GM19099 (cell line): Measurements from ENCODE around the gene SAMSN1.

Source experiments
- POLR2A ChIP-seq: IDR thresholded peaks from 3 replicates; pipeline ENCODE4 v1.6.1; 2011; ENCODE audit warnings: low read depth; ENCODE audit not compliant: insufficient read length; ENCODE audit errors: extremely low read depth

Gene SAMSN1

DNA sequence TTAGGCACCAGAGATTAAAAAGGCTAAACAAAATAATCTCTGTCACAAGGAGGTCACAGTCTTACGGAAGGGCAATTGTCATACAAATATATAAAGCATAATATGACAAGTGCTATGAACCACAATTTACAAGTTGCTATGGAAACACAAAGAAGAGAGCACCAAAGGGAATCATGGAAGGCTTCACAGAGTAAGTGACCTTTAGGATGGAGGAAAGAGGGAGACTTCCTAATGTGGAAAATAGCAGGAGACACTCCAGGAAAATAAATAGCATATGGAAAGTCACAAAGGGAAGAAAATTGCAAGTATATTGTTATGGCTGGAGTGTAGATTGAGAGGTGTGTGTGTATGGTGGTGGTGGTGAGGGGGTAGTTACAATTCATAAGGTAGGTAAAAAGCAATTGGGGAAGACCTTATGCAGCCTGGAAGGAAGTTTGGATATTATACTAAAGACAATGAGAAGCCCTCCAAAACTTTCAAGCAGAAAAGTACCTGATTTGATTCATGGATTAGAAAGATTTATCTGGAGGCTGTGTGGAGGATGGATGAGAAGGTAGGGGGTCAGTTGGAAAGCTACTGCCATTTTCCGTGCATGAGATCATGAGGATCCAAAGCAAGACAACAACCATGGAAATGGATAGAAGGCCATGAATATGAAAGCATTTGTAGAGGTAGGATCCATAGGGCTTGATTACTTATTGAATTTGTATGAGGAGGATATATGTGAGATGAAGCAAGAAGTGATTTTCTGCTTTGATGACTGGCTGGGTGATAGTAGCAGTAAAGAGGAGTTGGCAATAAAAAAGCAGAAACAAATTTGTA, 61.7 kb downstream of the SAMSN1 start:
- no peak for TF ChIP-seq POLR2A

- no peak for TF ChIP-seq POLR2A
Observed at GRCh38 chr21:14483296-14483695, 62.8 kb downstream of the SAMSN1 start.

DNA sequence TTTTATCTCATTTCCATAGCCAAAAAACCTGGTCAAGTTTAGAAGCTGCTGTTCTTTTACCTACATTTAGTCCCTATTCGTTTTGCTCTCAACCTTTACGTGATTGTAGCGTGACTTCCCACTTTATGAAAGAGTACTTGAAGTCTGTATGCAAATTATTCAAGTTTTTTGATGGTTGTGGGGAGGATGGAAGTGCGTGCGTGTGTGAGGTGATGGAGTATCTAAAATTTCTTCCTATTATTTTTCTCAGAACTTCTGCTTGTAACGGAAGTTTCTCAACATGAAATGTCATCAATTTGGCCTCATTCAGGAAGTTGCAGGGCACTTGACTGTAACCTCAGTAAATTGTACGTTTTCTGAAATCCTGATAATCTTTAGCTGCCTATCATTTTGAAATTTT, 64.0 kb downstream of the SAMSN1 start:
- TF ChIP-seq POLR2A: no peak

DNA sequence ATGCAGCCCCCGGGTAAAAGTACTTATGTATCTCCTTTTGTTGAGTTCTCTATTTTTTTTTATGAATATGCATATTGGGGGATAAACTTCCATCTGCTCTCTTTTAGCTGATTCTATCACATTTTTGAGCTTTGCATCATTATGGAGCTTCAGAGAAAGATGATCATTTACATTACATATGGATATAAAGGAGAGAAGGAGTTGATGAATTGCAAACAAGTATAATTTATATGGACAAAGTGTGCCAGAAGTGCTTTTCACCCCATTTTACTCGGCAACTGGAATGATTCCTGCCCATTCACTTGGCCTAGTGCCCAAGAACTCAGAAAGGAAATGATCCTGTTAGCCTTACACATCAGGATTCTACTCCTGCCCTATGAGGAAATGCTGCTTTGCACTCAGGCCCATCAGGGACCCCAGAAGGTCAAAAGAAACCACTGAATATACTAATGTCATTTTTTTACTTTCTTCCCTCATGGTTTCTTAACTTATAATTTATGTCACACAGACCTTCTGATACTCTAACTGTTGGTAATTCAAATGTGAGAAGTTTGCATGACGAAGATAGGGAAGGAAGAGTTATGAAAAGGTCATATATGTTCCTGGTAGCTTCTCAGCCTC, 65.6 kb downstream of the SAMSN1 start:
- TF ChIP-seq POLR2A: no peak

DNA sequence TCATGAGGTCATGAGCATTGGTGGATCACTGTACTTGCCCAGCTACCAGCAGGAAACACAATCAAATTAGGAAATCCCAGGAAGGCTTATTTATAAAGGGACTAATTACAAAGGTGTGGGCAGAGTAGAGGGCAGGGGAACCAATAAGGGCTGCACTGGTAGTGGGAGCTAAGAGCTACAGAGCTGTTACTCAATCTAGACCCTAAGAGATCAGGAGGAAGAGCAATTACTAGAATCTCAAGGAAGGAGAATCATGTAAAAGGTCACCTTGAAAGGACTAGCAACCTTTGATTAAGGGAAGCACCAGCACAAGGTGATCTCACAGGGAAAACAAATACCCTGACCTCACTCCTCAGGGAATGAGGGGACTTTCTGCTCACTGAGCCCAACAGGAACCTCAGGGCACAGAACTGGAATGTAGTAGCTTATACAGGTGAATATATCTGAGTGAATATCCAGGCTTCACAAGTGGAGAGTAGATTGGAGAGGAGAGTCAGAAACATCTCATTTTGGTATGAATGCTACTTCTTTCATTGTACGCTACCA, 66.8 kb downstream of the SAMSN1 start:
- no peak for TF ChIP-seq POLR2A

DNA sequence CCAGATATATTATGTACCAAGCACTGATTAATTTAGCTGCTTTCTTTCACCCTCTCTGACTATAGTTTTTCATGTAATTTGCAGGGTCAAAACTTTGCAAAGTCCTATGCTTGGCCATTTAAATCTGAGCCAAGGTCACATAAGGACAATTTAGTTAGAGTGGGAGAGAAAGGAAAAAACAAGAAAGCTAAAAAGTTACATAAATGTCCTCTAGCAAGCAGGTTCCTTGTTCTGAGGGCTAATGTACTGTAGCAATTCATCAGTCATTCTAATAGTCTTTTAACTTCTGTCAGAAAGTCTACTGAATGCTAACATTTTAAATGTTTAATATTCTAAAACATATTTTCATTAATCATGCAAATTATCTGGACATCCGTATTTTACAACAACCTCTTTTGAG, 68.3 kb downstream of the SAMSN1 start:
- no peak for TF ChIP-seq POLR2A

GRCh38 chr21:14477133-14477532, 69.0 kb downstream of the SAMSN1 start:
- no peak for TF ChIP-seq POLR2A

DNA sequence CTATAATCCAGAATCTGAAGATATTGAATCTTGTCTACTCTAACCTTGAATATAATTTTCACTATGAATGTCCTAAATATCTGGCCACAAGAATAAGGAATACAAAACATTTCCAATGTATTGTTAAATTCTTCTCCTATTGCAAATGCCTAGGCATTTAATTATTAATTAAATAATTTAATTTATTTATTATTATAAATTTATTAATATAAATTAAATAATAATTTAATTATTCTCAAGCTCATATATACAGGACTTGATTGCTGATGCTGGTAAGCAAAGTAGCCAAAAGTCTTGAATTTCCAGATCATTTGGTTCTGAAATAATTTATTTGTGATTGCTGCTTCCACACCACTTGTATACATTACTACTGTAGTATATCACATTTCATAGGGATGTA, 71.1 kb downstream of the SAMSN1 start:
- no peak for TF ChIP-seq POLR2A

DNA sequence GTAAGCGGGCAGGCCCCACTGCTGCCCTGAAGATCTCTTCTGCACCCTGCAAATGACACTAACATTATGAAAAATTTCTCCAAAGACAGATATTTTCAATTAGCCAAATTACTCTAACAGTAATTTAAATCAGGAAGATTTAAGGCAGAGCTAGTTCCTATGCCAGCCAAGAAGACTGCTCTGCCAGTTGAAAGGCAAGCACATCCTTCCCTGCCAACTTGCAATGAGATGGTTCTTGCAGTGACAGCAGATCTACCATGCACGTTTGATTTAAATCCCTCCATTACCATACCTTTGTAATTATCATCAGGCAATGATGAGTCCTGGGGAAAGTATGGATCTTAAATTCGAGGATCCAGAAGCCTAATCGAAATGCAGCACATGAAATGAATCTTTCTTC, 76.5 kb downstream of the SAMSN1 start:
- TF ChIP-seq POLR2A: no peak

- no peak for TF ChIP-seq POLR2A
Observed at GRCh38 chr21:14466715-14467114, 79.4 kb downstream of the SAMSN1 start.

GRCh38 chr21:14457762-14458161, 88.4 kb downstream of the SAMSN1 start:
- no peak for TF ChIP-seq POLR2A

DNA sequence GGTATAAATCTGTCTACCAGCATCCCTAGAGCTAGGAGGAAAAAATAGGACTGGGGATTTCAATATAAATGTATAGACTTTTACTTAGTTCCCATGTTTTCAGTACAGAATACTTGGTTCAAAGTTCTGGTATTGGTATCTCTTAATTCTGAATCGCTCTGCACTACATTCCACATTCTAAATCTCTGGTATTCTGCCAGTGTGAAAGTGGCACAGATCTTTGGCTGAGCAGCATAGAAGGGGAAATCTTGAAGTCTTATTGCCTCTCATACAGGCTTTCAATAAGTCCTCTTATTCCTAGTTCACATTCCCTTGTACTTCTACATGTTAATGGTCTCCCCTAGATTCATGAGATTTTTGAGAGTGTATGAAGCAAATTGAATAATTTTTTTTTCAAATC, 89.2 kb downstream of the SAMSN1 start:
- no peak for TF ChIP-seq POLR2A

- TF ChIP-seq POLR2A: no peak
Observed at GRCh38 chr21:14454016-14455009, 91.8 kb downstream of the SAMSN1 start.

DNA sequence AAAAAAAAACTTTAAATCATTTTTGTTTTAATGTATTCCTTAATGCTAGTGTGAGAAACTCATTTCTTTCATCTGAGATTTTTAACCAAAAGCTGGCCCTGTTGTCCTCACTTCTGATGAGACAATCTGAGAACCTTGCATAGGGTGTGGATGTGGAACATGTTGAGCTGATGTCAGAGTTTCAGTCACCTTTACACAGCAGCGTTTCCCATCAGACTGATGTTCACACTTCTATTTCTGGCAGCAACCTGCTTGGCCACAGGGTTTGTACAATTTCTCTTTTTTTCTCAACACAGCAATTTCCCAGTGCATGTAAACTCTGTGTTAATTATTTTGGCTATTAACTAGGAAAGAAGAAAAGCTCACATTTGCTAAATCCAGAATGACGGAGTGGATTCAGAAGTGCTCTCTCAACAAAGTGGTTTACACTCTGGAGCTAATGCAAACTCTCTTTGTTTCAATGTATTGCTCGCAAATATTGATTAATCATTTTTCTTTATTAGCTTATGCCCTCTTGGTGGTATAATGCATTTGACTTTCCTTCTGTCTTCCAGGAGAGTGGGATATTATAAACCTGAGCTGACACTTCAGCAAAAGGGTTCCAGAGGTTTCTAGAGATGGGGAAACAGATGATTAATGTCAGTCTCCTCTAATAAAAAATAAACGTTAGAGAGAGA, 92.6 kb downstream of the SAMSN1 start:
- TF ChIP-seq POLR2A: no peak
